ENCODE measurements around the gene CBX5.

DNA sequence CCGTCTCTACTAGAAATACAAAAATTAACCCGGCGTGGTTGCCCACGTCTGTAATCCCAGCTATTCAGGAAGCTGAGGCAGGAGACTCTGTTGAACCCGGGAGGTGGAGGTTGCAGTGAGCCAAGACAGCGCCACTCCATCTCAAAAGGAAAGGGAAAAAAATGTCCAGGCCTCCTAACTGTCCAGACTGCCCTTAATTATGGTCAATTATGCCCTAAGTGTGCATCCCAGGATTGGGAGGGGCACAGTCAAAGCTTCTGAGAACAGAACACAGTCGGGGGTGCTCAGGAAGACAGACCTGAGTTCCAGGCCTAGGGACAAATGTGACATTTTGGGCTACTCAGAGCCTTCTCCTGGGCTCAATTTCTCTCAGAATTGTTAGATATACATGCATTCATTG lies 59.4 kb downstream of the CBX5 start:
- TF ChIP-seq, protein P1, sequence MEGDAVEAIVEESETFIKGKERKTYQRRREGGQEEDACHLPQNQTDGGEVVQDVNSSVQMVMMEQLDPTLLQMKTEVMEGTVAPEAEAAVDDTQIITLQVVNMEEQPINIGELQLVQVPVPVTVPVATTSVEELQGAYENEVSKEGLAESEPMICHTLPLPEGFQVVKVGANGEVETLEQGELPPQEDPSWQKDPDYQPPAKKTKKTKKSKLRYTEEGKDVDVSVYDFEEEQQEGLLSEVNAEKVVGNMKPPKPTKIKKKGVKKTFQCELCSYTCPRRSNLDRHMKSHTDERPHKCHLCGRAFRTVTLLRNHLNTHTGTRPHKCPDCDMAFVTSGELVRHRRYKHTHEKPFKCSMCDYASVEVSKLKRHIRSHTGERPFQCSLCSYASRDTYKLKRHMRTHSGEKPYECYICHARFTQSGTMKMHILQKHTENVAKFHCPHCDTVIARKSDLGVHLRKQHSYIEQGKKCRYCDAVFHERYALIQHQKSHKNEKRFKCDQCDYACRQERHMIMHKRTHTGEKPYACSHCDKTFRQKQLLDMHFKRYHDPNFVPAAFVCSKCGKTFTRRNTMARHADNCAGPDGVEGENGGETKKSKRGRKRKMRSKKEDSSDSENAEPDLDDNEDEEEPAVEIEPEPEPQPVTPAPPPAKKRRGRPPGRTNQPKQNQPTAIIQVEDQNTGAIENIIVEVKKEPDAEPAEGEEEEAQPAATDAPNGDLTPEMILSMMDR (IDR thresholded peaks at IDR 0.05; ENCODE audit: insufficient read depth, low read depth, low read length) = no peak
- no peak for TF ChIP-seq EZH2 (IDR thresholded peaks at IDR 0.05; ENCODE audit: insufficient read depth, low read length)

Data from astrocyte (in vitro differentiated cells and primary cell).